IgD-negative memory B cell (primary cell): Measurements from ENCODE around the gene NEDD4L. TPM values are rescaled to one million over a fixed set of nuclear protein-coding genes. Genes with fewer than 3 reads are reported as not detected.
"Not testable (repeated sequence)": the region's sequence is repeated elsewhere in the genome, so short reads cannot be mapped to it uniquely, and the experiment has no call there.

Source experiments
- H3K27ac Mint-ChIP-seq, 3 donors: one replicate each; pipeline ENCODE4 v1.8.0; 2020 to 2022; ENCODE audit warnings: mild to moderate bottlenecking in 3 of 3, mixed read lengths in 3 of 3, moderate library complexity in 1 of 3
- H3K27me3 Mint-ChIP-seq: one replicate; pipeline ENCODE4 v1.8.0; 2021; ENCODE audit warnings: mixed read lengths
- H3K36me3 Mint-ChIP-seq: one replicate; pipeline ENCODE4 v1.8.0; 2020; ENCODE audit warnings: mild to moderate bottlenecking, mixed read lengths
- H3K4me1 Mint-ChIP-seq, 3 donors: one replicate each; pipeline ENCODE4 v1.8.0; 2020 to 2022; ENCODE audit warnings: mixed read lengths in 3 of 3, mild to moderate bottlenecking in 1 of 3
- H3K4me3 Mint-ChIP-seq, 4 donors: one replicate each; pipeline ENCODE4 v1.8.0; 2020 to 2022; ENCODE audit warnings: mild to moderate bottlenecking in 4 of 4, mixed read lengths in 4 of 4, moderate library complexity in 3 of 4
- H3K9me3 Mint-ChIP-seq, 3 donors: one replicate each; pipeline ENCODE4 v1.8.0; 2020 to 2021; ENCODE audit warnings: mixed read lengths in 3 of 3, mild to moderate bottlenecking in 1 of 3
- polyA plus RNA-seq: library from polyadenylated mRNA; unstranded; fragments of 300-500 nt; fragmentation: Illumina TruSeq; gene quantifications from one replicate; pipeline ENCODE4 v1.2.3, GENCODE V29; 2021

The NEDD4L gene
- polyA plus RNA-seq, 1 donor from 2014 or later = 9.6 TPM

- no peaks in the 10 kb centered on the region for H3K27me3 Mint-ChIP-seq
- H3K27ac Mint-ChIP-seq = no peak overlapping the region
- H3K36me3 Mint-ChIP-seq = peaks cover 25% of the 10 kb centered on the region
- no peak overlapping the region for H3K4me3 Mint-ChIP-seq
- H3K9me3 Mint-ChIP-seq = no peaks in the 10 kb centered on the region
- H3K4me1 Mint-ChIP-seq = no peaks in the 10 kb centered on the region
These were observed 326.6 kb downstream of the NEDD4L start for GRCh38 chr18:58370612-58371011.

- Mint-ChIP-seq H3K27me3 (no peaks in the 10 kb centered on the region), H3K4me3 (no peak overlapping the region), H3K9me3 (no peaks in the 10 kb centered on the region), H3K4me1 (no peaks in the 10 kb centered on the region), H3K27ac (no peak overlapping the region), H3K36me3 (peaks cover 22% of the 10 kb centered on the region)
These were observed 329.5 kb downstream of the NEDD4L start for GRCh38 chr18:58373481-58373880.

- Mint-ChIP-seq H3K4me3 (no peak overlapping the region), H3K27ac (no peak overlapping the region), H3K9me3 (no peaks in the 10 kb centered on the region), H3K4me1 (no peaks in the 10 kb centered on the region), H3K27me3 (no peaks in the 10 kb centered on the region), H3K36me3 (peaks cover 18% of the 10 kb centered on the region)
These were observed 331.0 kb downstream of the NEDD4L start for GRCh38 chr18:58375051-58375450.

GRCh38 chr18:58378411-58379379 lies 334.7 kb downstream of the NEDD4L start:
- H3K27me3 Mint-ChIP-seq = no peaks in the 10 kb centered on the region
- no peak overlapping the region for H3K27ac Mint-ChIP-seq
- peaks cover 10% of the 10 kb centered on the region for H3K36me3 Mint-ChIP-seq

GRCh38 chr18:58379443-58379842 lies 335.4 kb downstream of the NEDD4L start:
- Mint-ChIP-seq H3K27ac (no peak overlapping the region), H3K4me3 (no peak overlapping the region), H3K27me3 (no peaks in the 10 kb centered on the region), H3K4me1 (no peaks in the 10 kb centered on the region), H3K9me3 (no peaks in the 10 kb centered on the region), H3K36me3 (peaks cover 8% of the 10 kb centered on the region)

More at GRCh38 chr18:58378411-58379379, 334.7 kb downstream of the NEDD4L start:
- no peaks in the 10 kb centered on the region for H3K9me3 Mint-ChIP-seq
- no peaks in the 10 kb centered on the region for H3K4me1 Mint-ChIP-seq
- H3K4me3 Mint-ChIP-seq = no peak overlapping the region

- H3K36me3 Mint-ChIP-seq, H3K4me1 Mint-ChIP-seq, H3K4me3 Mint-ChIP-seq, H3K9me3 Mint-ChIP-seq, H3K27ac Mint-ChIP-seq, H3K27me3 Mint-ChIP-seq: not testable (repeated sequence)
These were observed 336.1 kb downstream of the NEDD4L start for GRCh38 chr18:58380113-58380512.

GRCh38 chr18:58381676-58382411 lies 337.8 kb downstream of the NEDD4L start:
- Mint-ChIP-seq H3K9me3 (no peaks in the 10 kb centered on the region), H3K27ac (no peak overlapping the region), H3K4me3 (no peak overlapping the region), H3K36me3 (peaks cover 8% of the 10 kb centered on the region), H3K27me3 (no peaks in the 10 kb centered on the region), H3K4me1 (no peaks in the 10 kb centered on the region)

GRCh38 chr18:58382446-58382845 lies 338.4 kb downstream of the NEDD4L start:
- H3K4me3 Mint-ChIP-seq = no peak overlapping the region
- H3K9me3 Mint-ChIP-seq = no peaks in the 10 kb centered on the region
- no peaks in the 10 kb centered on the region for H3K4me1 Mint-ChIP-seq
- no peaks in the 10 kb centered on the region for H3K27me3 Mint-ChIP-seq
- peaks cover 10% of the 10 kb centered on the region for H3K36me3 Mint-ChIP-seq
- H3K27ac Mint-ChIP-seq = no peak overlapping the region

GRCh38 chr18:58385472-58385871 lies 341.4 kb downstream of the NEDD4L start:
- H3K27me3 Mint-ChIP-seq = no peaks in the 10 kb centered on the region
- no peaks in the 10 kb centered on the region for H3K4me1 Mint-ChIP-seq
- no peaks in the 10 kb centered on the region for H3K9me3 Mint-ChIP-seq
- no peak overlapping the region for H3K4me3 Mint-ChIP-seq
- no peak overlapping the region for H3K27ac Mint-ChIP-seq
- H3K36me3 Mint-ChIP-seq = peaks cover 13% of the 10 kb centered on the region

GRCh38 chr18:58386780-58387179 lies 342.8 kb downstream of the NEDD4L start:
- Mint-ChIP-seq H3K9me3 (no peaks in the 10 kb centered on the region), H3K36me3 (peaks cover 16% of the 10 kb centered on the region), H3K4me3 (no peak overlapping the region), H3K4me1 (no peaks in the 10 kb centered on the region), H3K27ac (no peak overlapping the region), H3K27me3 (no peaks in the 10 kb centered on the region)

- peaks cover 14% of the 10 kb centered on the region for H3K36me3 Mint-ChIP-seq
- H3K4me3 Mint-ChIP-seq = no peak overlapping the region
- H3K27ac Mint-ChIP-seq = no peak overlapping the region
- H3K27me3 Mint-ChIP-seq = no peaks in the 10 kb centered on the region
- no peaks in the 10 kb centered on the region for H3K4me1 Mint-ChIP-seq
- no peaks in the 10 kb centered on the region for H3K9me3 Mint-ChIP-seq
These were observed 343.7 kb downstream of the NEDD4L start for GRCh38 chr18:58387716-58388115.

- H3K27me3 Mint-ChIP-seq = no peaks in the 10 kb centered on the region
- H3K27ac Mint-ChIP-seq = no peak overlapping the region
- peaks cover 15% of the 10 kb centered on the region for H3K36me3 Mint-ChIP-seq
- no peaks in the 10 kb centered on the region for H3K4me1 Mint-ChIP-seq
- no peak overlapping the region for H3K4me3 Mint-ChIP-seq
- H3K9me3 Mint-ChIP-seq = no peaks in the 10 kb centered on the region
These were observed 344.7 kb downstream of the NEDD4L start for GRCh38 chr18:58388736-58389135.

- no peak overlapping the region for H3K27ac Mint-ChIP-seq
- H3K9me3 Mint-ChIP-seq = no peaks in the 10 kb centered on the region
These were observed 345.7 kb downstream of the NEDD4L start for GRCh38 chr18:58389745-58390144.

GRCh38 chr18:58390399-58390798 lies 346.4 kb downstream of the NEDD4L start:
- no peaks in the 10 kb centered on the region for H3K4me1 Mint-ChIP-seq
- H3K4me3 Mint-ChIP-seq = no peak overlapping the region
- peaks cover 19% of the 10 kb centered on the region for H3K36me3 Mint-ChIP-seq

More at GRCh38 chr18:58389745-58390144, 345.7 kb downstream of the NEDD4L start:
- Mint-ChIP-seq H3K4me3 (no peak overlapping the region), H3K36me3 (peaks cover 18% of the 10 kb centered on the region), H3K27me3 (no peaks in the 10 kb centered on the region), H3K4me1 (no peaks in the 10 kb centered on the region)

GRCh38 chr18:58391231-58391825 lies 347.3 kb downstream of the NEDD4L start:
- H3K27me3 Mint-ChIP-seq = no peaks in the 10 kb centered on the region
- no peaks in the 10 kb centered on the region for H3K4me1 Mint-ChIP-seq
- no peak overlapping the region for H3K4me3 Mint-ChIP-seq
- peaks cover 19% of the 10 kb centered on the region for H3K36me3 Mint-ChIP-seq
- H3K27ac Mint-ChIP-seq = no peak overlapping the region
- H3K9me3 Mint-ChIP-seq = no peaks in the 10 kb centered on the region

More at GRCh38 chr18:58390399-58390798, 346.4 kb downstream of the NEDD4L start:
- Mint-ChIP-seq H3K9me3 (no peaks in the 10 kb centered on the region), H3K27ac (no peak overlapping the region), H3K27me3 (no peaks in the 10 kb centered on the region)
